Hindlimb muscle (tissue), 1 donor: ENCODE data around the gene TMEM158. TPM values are rescaled to one million over a fixed set of nuclear protein-coding genes. Genes with fewer than 3 reads are reported as not detected.

Experiments used
- DNase-seq: peaks from one replicate; pipeline ENCODE4 v3.0.0-alpha.2; 2013
- polyA plus RNA-seq: library from polyadenylated mRNA; unstranded; fragments of 120-200 nt; gene quantifications from one replicate; pipeline ENCODE4 v1.2.1, GENCODE V29; 2013; ENCODE audit not compliant: insufficient read length

TMEM158 gene
- polyA plus RNA-seq, 1 donor = 1.2 TPM

- no peak for DNase-seq
These were observed 26.0 kb downstream of the TMEM158 start for GRCh38 chr3:45199837-45200648.

DNA sequence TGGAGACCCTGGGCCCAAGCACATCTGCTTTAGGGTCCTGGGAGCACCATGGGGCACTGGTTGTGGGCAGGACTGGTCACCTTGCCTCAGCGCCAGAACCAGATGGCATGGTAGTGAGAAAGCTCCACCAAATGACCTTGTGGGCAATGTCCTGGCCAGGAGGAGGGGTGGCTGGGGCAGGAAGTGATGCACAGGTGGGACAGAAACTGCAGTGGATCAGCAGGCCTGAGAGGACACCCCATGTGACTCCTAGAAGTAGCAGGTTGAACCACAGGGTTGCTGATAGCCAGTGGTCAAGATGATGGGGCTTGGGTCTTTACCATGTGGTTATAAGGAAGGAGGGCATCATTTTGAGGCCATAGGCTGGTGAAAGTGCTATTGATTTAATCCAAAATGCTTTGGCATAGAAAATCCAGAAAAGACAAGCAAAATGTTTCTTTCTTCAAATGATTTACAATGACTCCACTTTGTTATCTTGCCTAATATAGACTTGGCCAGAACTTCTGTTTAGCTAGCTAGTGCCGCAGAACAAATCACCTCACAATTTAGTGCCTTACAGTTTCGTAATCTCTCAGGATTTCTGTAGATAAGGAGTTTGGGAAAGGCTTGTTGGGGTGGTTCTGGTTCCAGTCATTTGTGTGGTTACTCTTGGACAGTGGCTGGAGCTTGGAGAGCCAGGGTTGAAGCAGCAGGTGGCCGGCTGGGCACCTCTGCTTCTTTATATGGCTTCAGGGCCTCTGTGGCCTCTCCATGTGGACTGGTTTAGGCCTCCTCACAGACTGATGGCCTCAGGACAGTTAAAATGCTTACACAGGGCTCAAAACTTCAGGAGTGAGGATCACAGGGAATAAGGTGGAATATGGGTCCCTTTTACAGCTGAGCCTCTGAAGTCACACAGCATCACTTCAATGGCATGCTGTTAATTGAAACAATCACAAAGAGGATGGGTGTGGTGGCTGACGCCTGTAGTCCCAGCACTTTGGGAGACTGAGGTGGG, 27.5 kb downstream of the TMEM158 start:
- no peak for DNase-seq

GRCh38 chr3:45194791-45195190, 31.3 kb downstream of the TMEM158 start:
- no peak for DNase-seq

- DNase-seq = no peak
These were observed 34.1 kb downstream of the TMEM158 start for GRCh38 chr3:45191924-45192417.

- DNase-seq = no peak
These were observed 34.7 kb downstream of the TMEM158 start for GRCh38 chr3:45191424-45191823.

GRCh38 chr3:45188719-45189659, 37.1 kb downstream of the TMEM158 start:
- DNase-seq = no peak

- DNase-seq = no peak
These were observed 38.4 kb downstream of the TMEM158 start for GRCh38 chr3:45187694-45188141.

- DNase-seq = no peak
These were observed 39.2 kb downstream of the TMEM158 start for GRCh38 chr3:45186871-45187270.

GRCh38 chr3:45185461-45185860, 40.6 kb downstream of the TMEM158 start:
- DNase-seq = no peak

DNA sequence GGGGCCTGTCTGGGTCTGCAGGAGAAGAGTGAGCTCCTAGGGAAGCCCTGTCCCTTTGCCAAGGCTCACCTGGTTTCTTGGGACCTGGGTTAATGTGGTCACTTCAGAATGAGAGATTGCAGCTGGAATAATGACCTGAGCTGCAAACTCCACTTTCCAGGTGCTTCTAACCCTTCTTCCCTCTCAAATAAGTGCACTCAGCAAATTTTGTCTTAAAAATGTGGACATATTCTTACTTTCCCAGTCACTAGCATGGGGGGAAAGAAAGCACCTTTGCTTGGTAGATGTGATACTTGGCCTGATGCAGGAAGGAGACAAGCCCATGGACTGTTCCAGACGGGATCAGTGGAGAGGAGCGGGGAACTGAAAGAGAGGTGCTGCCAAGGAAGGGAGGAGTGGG, 41.0 kb downstream of the TMEM158 start:
- DNase-seq = no peak

DNA sequence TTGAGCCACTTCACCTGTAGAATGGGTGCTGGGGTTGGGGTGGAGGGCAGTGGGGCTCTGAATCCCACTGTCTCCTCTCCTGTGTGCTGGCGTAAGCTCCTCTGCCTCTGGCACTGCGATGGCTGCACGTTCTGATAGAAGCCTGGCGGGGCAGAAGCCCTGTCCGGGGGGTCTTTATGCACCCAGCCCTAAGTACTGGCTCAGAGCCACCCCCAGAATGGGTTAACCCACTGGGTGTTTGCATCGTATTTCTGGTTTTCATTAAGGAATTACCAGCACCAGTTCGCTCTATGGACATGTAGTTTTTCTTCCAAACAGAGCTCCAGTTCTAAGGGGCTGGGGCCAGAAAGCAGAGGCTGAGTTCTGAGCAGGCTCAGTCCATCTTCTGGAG, 42.2 kb downstream of the TMEM158 start:
- DNase-seq = no peak

- no peak for DNase-seq
These were observed 42.9 kb downstream of the TMEM158 start for GRCh38 chr3:45182915-45183871.

GRCh38 chr3:45181496-45181895, 44.6 kb downstream of the TMEM158 start:
- no peak for DNase-seq

GRCh38 chr3:45180899-45181298, 45.2 kb downstream of the TMEM158 start:
- no peak for DNase-seq

GRCh38 chr3:45180051-45180450, 46.0 kb downstream of the TMEM158 start:
- DNase-seq = no peak

GRCh38 chr3:45179163-45179562, 46.9 kb downstream of the TMEM158 start:
- no peak for DNase-seq

- no peak for DNase-seq
These were observed 47.7 kb downstream of the TMEM158 start for GRCh38 chr3:45178183-45179023.

GRCh38 chr3:45176912-45177311, 49.2 kb downstream of the TMEM158 start:
- DNase-seq = no peak
